CD4-positive, alpha-beta T cell treated with Interleukin-10 for 1 hour (primary cell): ENCODE measurements around the gene C9orf72.

ENCODE experiments used
- DNase-seq: peaks from one replicate; pipeline ENCODE4 v3.0.0-alpha.2; 2020

The C9orf72 gene

GRCh38 chr9:27573634-27574590 is 631 bp upstream of the C9orf72 start:
- DNase-seq = peak; percentile 98

GRCh38 chr9:27572566-27572917 is 739 bp downstream of the C9orf72 start:
- peak; percentile 73 for DNase-seq

- no peak for DNase-seq
These were observed 1.2 kb downstream of the C9orf72 start for GRCh38 chr9:27572061-27572460.

DNA sequence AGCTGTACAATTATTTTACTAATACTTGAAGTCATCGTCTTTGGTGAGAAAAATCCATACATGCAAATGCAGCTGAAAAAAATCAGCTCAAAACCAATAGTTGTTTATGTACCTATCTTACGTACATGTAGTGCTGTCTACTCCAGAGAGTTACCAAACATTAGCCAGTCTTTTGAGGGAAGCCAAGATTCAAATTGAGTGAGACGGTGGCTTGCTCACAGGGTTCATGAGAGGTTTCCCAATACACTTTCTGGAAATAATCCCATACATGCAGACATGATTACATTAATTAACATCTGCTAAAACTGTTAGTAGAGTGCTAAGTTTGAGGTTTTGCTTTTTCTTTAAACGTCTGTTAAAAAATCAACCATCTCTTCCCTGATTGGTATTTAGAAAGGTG is 2.3 kb downstream of the C9orf72 start:
- DNase-seq = no peak

GRCh38 chr9:27569406-27569805 is 3.9 kb downstream of the C9orf72 start:
- no peak for DNase-seq

GRCh38 chr9:27566118-27566517 is 7.2 kb downstream of the C9orf72 start:
- no peak for DNase-seq

DNA sequence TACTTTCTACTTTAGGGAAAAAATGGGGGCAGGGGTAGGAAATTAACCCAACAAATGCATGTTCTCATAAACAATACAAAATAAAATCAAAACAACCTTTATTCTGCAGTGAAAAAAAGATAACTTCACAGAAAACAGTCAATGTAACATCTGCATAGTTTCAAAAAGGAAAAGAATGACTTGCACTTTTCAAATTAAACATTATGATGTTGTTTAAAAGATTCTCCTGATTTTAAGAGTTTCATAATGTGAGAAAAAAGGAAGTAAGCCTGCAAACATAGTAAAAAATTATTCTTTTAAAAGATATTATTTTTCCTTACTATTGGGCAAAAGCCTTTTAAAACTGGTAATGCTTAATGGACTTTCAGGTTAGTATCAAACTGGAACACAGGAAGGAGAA is 7.6 kb downstream of the C9orf72 start:
- DNase-seq = no peak

DNA sequence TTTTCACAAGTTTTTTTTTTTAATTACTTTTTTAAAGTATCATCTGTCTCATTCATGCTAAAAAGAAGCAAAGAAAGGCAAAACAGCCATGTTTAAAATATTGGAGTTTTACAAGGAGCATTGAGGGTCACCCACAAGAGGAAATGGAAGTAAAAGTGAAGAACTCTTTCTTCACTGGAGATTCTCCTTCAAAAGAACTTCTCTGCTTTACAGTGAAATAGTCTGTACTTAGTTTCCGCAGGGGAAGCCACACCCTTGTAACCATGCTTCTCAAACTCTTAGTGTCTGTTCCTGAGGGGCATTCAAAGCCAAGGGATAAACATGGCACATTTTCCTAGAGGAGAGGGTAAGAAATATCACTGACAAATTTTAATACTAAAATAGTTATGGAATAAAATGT is 8.6 kb downstream of the C9orf72 start:
- DNase-seq = no peak

- DNase-seq = no peak
These were observed 9.4 kb downstream of the C9orf72 start for GRCh38 chr9:27563738-27564430.

DNA sequence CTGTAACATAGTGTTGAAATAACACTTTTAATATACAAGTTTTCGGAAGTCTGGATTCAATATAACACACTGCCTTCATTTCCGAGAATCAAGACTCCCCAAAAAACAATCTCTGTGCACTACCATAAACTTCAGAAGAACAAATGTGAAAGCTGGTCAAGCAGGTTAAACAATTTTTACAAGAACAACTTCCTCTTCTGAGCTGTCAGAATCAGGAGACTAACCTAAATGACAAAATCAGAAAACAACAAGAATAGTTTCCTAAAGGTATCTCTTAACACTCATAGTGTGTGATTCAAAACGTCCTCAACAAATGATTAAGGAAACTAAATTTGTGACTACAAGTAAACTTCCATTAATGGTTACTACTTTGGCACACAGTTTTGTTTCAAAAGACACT is 11.6 kb downstream of the C9orf72 start:
- DNase-seq = no peak

- DNase-seq = no peak
These were observed 12.8 kb downstream of the C9orf72 start for GRCh38 chr9:27560457-27560856.

DNA sequence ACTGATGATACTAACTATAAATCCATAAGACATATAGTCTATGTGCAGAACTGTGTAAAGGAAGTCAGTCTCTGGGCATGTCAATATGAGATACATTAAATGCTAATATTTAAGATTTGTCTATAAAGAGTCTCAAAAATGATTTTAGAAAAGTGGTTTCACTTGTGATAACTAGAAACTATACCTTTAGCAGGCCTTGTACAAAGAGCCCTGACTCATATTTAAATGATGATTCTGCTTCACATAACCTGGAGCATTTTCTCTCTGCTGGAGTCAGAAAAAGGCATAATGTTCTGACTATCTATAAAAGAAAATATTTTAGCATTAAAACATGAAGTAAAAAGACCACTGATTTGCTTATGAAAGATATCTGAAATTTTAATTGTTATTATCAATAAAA is 15.0 kb downstream of the C9orf72 start:
- DNase-seq = no peak

GRCh38 chr9:27556470-27556869 is 16.8 kb downstream of the C9orf72 start:
- no peak for DNase-seq

- DNase-seq = no peak
These were observed 18.6 kb downstream of the C9orf72 start for GRCh38 chr9:27554712-27555111.

DNA sequence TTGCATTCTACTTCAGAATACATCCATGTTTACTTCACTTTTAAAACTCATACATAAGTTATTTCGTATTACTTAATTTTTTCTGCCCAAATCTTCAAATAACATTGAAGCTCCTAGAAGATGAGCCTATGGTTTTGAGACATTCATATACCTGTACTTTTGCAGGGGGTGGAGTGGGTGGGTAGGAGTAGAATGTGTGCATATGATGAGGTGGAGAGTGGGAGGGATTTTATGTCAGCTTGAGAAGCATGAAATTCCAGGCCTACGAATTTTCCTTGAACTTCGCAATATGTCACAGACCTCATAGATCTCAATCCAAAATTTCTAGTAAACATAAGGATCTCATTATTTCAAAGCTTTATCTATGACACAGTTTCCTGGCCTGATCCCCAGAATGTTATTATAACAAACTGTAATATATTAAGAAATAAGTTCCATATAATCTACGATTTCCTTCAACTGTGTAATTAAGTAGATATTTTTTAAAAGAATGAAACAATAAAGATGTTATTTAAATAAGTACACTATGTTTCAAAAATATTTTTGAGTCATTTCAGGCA is 24.0 kb downstream of the C9orf72 start:
- no peak for DNase-seq

DNA sequence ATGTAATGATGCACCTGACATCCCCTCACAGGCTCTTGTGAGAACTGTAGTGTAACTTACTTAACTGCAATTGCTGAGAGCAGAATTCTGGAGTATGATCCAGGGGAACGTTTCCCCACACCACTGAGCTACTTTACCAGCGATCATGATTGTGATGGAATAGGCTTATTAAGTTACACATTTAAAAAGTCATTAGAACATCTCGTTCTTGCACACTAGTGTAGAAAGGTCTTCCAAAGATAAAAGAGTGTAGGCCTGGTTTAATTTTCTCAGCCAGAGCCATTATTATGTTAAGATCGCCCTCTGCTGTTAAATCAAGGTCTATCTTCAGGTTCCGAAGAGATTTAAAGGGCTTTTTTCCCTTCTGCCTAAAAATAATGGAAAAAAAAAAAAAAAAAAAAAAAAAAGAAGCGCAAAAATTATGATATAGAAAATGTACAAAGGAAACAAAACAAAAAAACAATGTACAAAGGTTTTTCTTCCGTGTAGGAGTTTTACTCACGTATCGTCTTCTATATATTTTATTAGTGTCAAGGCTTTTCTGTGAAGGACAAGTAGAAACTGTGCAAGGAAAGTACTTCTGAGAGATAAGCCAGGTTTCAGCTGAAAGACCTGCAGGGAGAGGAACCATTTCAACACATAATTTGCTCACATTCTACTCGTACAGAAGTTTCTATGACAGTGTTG is 25.1 kb downstream of the C9orf72 start:
- no peak for DNase-seq

- DNase-seq = no peak
These were observed 27.8 kb downstream of the C9orf72 start for GRCh38 chr9:27545471-27545870.

GRCh38 chr9:27542508-27542907 is 30.8 kb downstream of the C9orf72 start:
- DNase-seq = no peak

DNA sequence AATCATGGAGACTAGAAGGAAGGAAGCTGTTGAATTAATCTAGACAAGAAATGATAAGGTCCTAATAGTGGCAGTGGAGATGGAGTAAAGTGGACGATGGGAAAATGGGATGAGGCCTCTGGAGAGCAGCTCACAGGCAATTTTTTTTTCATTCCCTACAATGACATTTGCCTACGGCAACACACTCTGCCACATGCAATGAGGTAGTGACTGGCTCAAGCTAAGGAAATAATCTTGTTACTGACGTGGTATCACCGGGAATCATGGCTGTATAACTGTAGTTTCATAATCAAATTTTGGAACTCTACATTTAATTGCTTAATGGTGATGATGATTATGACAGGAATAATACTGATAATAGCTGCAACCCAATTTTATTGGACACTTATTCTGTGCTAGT is 31.5 kb downstream of the C9orf72 start:
- DNase-seq = no peak

GRCh38 chr9:27540502-27540901 is 32.8 kb downstream of the C9orf72 start:
- no peak for DNase-seq

- DNase-seq = no peak
These were observed 33.5 kb downstream of the C9orf72 start for GRCh38 chr9:27539479-27540441.

GRCh38 chr9:27538647-27539046 is 34.6 kb downstream of the C9orf72 start:
- no peak for DNase-seq
